Stimulated activated CD4-positive, alpha-beta T cell treated with anti-CD3 and anti-CD28 coated beads, Interleukin-12 subunit alpha, Interleukin-12 subunit beta, amount 100 ng/mL, for 48 hours (primary cell): ENCODE measurements around the gene CDC5L.
"Not testable (repeated sequence)": the region's sequence is repeated elsewhere in the genome, so short reads cannot be mapped to it uniquely, and the experiment has no call there.

Experiments
- DNase-seq, 3 donors: peaks; one replicate each; pipeline ENCODE4 v3.0.0-alpha.2; 2020; ENCODE audit warnings: low read depth in 2 of 3, low spot score in 1 of 3

The CDC5L gene

GRCh38 chr6:44387346-44388134 lies at the start of gene CDC5L:
CDC5L (plus strand) TSS chr6:44387706; CDS start chr6:44387824, 118 bp downstream.
- peak; percentile 88 to 94 (median 93) for DNase-seq

DNA sequence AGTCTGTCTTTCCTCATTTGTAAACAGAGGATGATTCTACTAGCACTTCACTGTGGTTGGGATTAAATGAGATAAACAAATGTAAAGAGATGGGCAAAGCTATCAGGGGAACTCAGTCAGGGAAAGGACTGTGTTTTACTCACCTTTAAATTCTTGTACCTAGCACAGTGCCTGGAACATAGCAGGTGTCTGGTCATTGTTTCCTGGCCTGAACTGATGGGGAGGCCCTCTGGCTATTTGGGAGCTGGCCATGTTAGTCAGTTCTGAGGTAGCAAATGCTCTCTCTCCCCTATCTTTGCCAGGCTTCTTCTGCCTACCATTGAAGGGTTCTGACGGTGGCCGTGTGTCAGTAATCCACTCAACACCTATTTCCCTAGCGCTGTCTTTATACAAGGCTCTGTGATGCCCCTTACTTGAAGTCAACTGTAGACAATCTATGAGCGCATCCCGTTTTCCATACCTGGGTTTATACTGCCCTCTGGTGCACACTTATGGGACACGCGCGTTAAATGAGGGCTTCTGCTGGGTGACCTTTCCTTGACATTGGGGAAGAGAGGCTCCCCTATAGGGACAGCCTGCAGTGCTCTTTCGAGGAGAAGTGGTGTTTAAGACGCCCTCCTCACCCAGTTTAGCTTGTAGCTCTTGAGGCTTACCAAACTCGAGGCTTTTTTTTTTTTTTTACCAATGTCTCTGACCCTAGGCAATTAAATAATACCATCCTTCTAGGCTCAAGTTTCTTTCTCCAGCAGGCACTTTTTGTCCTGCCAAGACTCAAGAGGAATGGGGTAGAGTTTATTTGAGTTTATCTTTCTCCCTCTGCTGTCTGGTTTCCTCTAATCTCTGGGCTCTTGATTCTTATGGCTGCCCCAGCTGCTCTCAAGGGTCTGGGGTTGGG lies 49.0 kb upstream of the CDC5L start:
- DNase-seq: peak; percentile 39 to 69 (median 50)

GRCh38 chr6:44339301-44339700 lies 48.2 kb upstream of the CDC5L start:
- DNase-seq: no peak

DNA sequence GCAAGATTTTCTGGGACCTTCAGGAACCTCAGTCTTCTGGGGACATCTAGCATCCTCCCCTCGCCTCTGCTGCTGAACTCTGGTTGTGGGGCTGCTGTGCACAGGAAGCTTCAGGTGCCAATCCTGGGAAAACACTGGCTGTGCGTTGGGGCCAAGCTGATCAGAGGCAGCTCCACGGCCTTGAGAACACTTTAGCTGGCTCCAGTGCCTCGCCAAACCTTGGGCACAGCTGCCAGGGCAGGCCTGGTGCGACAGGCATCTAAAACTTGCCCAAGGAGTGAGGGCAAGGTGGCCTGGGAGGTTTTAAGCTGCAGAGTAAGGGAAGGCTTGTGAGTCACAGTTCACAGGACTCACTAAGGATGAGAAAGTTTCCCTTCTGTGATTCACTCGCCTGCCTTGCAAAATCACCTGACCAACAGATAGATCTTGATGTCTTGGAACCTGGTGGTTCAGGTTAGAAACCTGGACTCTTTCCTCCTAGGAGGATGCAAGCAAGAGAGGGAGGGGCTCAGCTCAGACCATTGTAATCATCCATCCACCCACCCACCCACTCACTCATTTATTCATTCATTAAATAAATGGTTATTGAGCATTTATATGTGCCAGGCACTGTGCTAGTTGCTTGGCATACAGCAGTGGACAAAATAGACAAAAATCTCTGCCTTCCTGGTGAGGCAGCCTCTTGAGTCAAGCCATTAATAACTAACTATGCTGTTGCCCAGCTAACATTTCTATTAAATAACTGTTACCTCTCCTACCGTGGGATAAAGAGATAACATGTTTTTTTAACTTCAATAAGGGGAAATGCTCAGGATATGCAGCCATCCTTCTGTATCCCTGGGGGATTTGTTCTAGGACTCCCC lies 47.5 kb upstream of the CDC5L start:
- no peak for DNase-seq

GRCh38 chr6:44341095-44341890 lies 46.2 kb upstream of the CDC5L start:
- DNase-seq: no peak

DNA sequence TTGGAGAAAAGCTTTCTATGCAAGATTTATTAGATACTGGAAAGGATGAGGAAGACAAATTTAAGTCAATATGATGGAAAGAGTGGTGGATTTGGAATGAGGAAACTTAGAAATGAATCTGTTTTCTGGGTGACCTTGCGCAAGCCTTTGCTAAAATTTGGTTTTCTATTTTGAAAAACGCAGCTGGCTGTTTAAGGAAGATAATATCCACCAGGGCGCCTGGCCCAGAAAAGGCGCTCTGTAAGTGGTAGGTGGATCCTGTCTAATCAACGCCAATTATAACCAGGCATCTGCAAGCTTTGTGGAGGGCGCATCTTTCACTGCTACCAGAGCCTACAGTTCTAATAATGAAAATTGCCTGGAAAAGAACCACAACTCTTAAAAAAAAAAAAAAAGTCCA lies 45.5 kb upstream of the CDC5L start:
- DNase-seq: no peak

DNA sequence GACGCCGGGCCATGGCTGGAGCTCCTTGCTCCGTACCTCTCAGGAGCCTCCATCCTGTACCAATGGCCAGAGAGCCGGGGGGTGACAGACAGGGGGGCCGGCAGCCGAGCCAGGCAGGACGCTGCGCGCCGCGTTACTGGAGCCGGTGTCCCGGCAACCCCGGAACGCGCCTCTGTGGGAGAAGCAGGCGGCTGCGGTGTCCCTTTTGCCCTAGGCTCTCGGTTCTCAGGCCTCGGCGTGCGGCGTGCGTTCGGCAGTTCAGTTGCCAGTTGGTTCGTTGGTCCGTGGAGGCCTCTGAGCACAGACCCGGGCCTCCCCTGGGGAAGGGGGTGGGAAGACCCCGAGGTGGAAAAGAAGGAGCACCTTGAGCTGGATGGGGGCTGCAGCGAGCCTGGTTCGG lies 45.0 kb upstream of the CDC5L start, which contains the start of gene SPATS1:
SPATS1 (plus strand) TSS at position 162 of the 400 bp plus-strand sequence. CDS start 446 bp downstream, outside the sequence.
- no peak for DNase-seq

DNA sequence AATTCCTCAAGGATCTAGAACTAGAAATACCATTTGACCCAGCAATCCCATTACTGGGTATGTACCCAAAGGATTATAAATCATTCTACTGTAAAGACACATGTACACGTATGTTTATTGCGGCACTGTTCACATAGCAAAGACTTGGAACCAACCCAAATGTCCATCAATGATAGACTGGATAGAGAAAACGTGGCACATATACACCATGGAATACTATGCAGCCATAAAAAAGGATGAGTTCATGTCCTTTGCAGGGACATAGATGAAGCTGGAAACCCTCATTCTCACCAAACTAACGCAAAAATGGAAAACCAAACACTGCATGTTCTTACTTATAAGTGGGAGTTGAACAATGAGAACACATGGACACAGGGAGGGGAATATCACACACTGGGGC lies 40.7 kb upstream of the CDC5L start:
- DNase-seq: not testable (repeated sequence)

DNA sequence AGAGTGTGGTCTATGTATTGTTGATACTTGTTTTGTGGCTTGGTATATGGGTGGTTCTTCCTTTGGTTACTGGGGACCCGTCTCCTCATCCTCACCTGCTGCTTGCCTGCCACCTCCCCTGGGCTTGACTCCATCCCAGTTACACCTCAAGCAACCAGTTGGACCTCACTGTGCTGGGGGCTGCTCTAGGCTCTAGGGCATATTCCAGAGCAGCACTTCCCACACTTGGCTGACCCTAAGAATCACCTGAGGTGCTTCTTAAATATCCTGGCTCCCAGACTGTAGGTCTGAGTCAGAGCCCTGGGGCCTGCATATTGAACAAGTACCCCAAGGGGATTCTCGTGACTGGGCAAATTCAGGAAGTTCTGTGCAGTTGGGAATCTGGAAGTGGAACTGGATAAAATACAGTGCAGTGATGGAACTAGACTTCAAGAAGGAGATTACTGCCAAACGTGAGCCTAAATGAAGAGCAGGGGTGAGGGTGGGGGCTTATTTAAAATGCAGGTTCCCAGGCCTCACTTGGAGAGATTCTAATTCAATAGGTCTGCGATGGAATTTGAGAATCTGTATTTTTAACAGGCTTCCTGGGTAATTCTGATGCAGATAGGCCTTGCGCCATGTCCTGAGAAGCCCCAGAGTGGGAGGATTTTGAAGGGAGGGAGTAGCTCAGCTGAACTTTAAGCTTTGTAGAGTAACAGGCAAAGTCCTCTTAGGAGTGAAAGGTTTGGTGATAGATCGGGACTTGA lies 37.4 kb upstream of the CDC5L start:
- DNase-seq: no peak

DNA sequence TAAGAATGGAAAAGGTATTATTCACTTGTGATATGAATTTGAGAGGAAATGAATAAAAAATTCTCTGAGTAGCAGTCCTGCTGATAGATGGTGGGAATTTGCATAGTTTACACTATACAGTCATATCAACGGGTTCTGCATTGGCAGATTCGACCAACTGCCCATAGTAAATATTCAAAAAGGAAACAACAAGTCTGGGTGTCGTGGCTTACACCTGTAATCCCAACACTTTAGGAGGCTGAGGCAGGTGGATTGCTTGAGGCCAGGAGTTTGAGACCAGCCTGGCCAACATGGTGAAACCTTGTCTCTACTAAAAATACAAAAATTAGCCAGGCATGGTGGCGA lies 36.9 kb upstream of the CDC5L start:
- DNase-seq: not testable (repeated sequence)

DNA sequence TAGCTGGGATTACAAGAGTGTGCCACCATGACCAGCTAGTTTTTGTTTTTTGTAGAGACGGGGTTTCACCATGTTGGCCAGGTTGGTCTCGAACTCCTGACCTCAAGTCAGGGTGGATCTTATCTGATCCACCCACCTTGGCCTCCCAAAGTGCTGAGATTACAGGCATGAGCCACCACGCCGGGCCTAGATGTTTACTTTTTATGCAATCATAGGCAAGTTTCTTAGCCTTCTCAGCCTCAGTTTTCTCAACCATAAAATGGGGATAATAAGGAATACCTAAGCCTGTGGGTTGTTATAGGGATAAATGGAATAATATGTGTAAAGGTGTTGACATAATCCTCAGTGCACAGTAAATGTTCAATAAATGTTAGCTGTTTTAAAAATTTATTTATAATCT lies 35.2 kb upstream of the CDC5L start:
- no peak for DNase-seq

GRCh38 chr6:44353336-44353735 lies 34.2 kb upstream of the CDC5L start:
- no peak for DNase-seq

- DNase-seq: no peak
Observed at GRCh38 chr6:44355640-44356039, 31.9 kb upstream of the CDC5L start.

GRCh38 chr6:44356487-44356886 lies 31.0 kb upstream of the CDC5L start:
- DNase-seq: no peak

GRCh38 chr6:44359973-44360372 lies 27.5 kb upstream of the CDC5L start:
- DNase-seq: no peak

DNA sequence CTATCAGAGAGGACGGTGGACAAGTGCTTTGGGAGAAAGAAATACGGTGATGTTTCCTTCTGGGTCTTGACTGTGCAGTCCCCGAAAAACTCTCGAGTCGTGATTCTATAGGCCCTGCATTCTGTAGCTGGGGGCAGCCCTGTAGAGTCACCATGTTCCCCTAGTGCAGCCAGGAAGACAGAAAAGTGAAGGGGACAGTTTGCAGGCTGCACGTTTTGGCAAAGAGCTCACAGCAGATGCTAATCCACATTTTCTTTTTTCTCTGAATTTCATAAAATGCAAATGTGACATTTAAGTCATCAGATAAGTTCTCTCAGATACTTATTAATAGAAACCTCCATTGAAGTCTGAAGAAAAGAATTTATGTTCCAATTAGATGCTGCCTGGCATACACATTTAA lies 25.6 kb upstream of the CDC5L start:
- DNase-seq: no peak

DNA sequence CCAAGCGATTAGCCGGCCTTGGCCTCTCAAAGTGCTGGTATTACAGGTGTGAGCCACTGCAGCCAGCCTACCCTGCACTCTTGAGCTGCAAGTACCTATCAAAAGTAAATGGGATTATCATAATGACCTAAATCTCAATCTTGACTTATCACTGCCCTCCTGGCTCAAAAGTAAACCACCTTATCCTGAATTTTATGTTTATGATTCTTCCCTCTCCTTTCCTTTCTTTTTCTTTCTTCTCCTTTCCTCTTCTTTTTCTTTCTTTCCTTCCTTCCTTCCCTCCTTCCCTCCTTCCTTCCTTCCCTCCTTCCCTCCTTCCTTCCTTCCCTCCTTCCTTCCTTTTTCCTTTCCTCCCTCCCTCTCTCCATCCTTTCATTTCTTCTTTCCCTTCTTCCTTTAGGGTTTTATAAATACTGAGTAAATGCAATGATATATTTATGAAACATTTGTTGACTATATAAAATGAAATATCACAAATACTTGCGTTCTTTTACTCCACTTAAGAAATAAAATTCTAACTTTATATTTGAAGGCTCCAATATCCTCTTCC lies 24.1 kb upstream of the CDC5L start:
- no peak for DNase-seq

DNA sequence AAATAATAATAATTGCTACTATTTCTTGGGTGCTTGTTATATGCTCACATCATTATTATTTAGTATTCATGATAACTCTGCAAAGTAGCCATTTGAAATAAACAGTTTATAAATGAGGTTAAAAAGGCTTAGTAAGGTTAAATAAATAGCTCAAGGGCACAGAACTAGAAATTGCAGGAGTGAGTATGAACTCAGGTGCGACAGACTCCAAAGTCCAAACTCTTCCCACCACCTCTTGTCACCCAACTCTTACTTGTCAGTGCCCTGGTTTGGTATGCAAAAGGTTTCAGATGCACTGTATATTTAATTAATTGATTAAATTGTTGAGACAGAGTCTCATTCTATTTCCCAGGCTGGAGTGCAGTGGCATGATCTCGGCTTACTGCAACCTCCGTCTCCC lies 20.7 kb upstream of the CDC5L start:
- DNase-seq: no peak

DNA sequence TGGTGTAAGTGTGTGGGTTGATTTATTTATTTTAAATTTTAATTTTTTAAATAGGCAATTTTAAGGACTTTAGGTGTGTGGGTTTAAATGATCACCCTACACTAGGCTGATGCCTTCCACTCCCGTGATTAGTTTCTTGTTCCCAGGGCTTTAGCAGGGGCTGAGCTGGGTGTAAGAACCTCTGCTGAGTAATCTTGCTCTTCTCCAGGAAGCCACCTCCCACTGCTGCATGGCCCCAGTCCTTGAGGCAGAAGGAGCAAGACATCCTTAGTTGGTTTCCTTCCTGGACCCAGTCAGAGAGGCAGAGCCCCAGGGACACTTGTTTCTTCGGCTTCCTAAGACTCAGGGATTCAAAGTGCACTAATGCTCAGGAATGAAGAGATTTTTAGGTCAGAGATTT lies 19.8 kb upstream of the CDC5L start:
- DNase-seq: no peak
